ENCODE results near the gene EFNB1. TPM values are rescaled to one million over a fixed set of nuclear protein-coding genes. Genes with fewer than 3 reads are reported as not detected.
"Not testable (repeated sequence)": the region's sequence is repeated elsewhere in the genome, so short reads cannot be mapped to it uniquely, and the experiment has no call there.

Gene EFNB1
- 10 to 100 TPM; 11.0 to 47.5 (median 26.2) TPM for total RNA-seq
- polyA plus RNA-seq, result 10 to 100 TPM in 1 of 2 donors, 1 to 10 TPM in 1; 9.3 to 19.7 TPM
- long read RNA-seq, donor 1, transcript EFNB1-201 (5 exons, 3,314 nt), result major isoform, 15 of 48 reads
- long read RNA-seq, donor 1, partial matches to known transcripts, result 31 of 48 reads
- long read RNA-seq, donor 1, other reads (novel, unspliced or antisense), result 2 of 48 reads
- long read RNA-seq, donor 2, transcript EFNB1-201 (5 exons, 3,314 nt), result major isoform, 12 of 12 reads
- long read RNA-seq, donor 2, partial matches to known transcripts, result 0 of 12 reads
- long read RNA-seq, donor 2, other reads (novel, unspliced or antisense), result 0 of 12 reads
- long read RNA-seq, donor 3, transcript EFNB1-201 (5 exons, 3,314 nt), result major isoform, 58 of 79 reads
- long read RNA-seq, donor 3, partial matches to known transcripts, result 4 of 79 reads
- long read RNA-seq, donor 3, other reads (novel, unspliced or antisense), result 17 of 79 reads

DNA sequence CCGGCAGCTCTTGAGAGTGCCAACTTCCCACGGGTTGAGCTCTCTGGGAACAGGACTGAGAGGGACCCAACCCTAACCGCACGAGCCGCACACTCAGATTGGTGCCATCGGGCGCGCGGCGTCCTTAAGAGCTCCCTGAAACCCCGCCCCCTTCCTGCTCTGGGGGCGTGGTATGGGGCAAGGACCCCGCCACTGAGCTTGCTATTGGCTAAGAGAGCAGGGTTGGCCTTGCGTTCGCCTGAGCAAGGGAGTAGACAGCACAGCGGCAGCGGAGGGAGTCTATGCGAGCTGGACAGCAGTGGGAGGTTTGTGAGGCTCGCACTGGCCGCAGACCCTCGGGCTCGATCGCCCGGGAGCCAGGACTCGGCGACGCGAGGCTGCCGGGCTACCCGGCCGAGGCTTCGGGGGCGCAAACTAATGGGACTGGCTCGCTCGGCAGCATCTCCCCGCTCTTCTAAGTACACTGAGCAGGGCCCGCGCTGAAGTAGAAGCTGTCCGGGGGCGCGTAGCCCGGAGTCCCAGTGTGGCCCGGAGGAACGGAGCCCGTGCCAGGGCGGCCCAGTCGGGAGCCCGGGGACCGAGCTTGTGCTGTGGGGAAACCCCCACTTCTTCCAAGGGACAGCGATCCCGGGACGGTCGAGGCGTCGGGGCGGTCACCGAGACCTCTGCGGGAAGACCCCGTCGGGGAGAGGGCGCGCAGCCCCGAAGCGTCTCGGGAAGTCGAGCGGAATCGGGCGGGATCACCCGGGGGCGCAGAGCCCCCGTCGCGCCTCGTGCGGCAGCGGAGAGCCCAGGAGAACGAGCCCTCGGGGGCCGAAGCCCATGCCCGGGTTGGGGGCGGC lies at the start of gene EFNB1:
Gene EFNB1 (plus strand): TSS at position 282 of the 842 bp plus-strand sequence. CDS start 756 bp downstream, outside the sequence.
- WGBS, 3 donors, result 37 to 53% (median 47%) methylated on average over 80 to 82 of the region's 82 CpGs
- peak; percentile 90 to 93 (median 92) for DNase-seq
- H3K4me1 ChIP-seq (ENCODE audit: insufficient read depth), result no peaks in the 10 kb centered on the region
- intact Hi-C loops (cut with DNase I), result loop anchor here (5.0 to 10.0 kb wide), 3 partner anchors 393 to 458 kb away; no protein-coding TSS in a partner anchor
- H3K27me3 ChIP-seq, result no peaks in the 10 kb centered on the region
- H3K27ac ChIP-seq, result peak within 1 kb of the TSS in 1 of 2 donors; percentile 55
- TF ChIP-seq, protein P1, sequence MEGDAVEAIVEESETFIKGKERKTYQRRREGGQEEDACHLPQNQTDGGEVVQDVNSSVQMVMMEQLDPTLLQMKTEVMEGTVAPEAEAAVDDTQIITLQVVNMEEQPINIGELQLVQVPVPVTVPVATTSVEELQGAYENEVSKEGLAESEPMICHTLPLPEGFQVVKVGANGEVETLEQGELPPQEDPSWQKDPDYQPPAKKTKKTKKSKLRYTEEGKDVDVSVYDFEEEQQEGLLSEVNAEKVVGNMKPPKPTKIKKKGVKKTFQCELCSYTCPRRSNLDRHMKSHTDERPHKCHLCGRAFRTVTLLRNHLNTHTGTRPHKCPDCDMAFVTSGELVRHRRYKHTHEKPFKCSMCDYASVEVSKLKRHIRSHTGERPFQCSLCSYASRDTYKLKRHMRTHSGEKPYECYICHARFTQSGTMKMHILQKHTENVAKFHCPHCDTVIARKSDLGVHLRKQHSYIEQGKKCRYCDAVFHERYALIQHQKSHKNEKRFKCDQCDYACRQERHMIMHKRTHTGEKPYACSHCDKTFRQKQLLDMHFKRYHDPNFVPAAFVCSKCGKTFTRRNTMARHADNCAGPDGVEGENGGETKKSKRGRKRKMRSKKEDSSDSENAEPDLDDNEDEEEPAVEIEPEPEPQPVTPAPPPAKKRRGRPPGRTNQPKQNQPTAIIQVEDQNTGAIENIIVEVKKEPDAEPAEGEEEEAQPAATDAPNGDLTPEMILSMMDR (IDR thresholded peaks at IDR 0.05), result no peak
- peak; percentile 89 for TF ChIP-seq POLR2A (IDR thresholded peaks at IDR 0.05)
- TF ChIP-seq EP300 (IDR thresholded peaks at IDR 0.05), result no peak
- no peaks in the 10 kb centered on the region for H3K36me3 ChIP-seq
- H3K4me3 ChIP-seq, result peak within 1 kb of the TSS; percentile 54
- H3K9me3 ChIP-seq, result no peaks in the 10 kb centered on the region

GRCh38 chrX:68781295-68781694 lies 47.5 kb upstream of the EFNB1 start:
- 81 to 92% (median 86%) methylated on average over 4 of the region's 4 CpGs for WGBS, 3 donors
- H3K4me1 ChIP-seq (ENCODE audit: insufficient read depth); H3K9me3 ChIP-seq; H3K4me3 ChIP-seq; DNase-seq; H3K27me3 ChIP-seq; H3K36me3 ChIP-seq; H3K27ac ChIP-seq; intact Hi-C loops (cut with DNase I): not testable (repeated sequence)

GRCh38 chrX:68784816-68785215 lies 44.0 kb upstream of the EFNB1 start:
- H3K36me3 ChIP-seq, result no peaks in the 10 kb centered on the region
- DNase-seq, result no peak
- intact Hi-C loops (cut with DNase I), result no loop called here
- H3K4me3 ChIP-seq, result no peak overlapping the region
- WGBS, 3 donors, result 68 to 73% (median 68%) methylated on average over 10 of the region's 10 CpGs
- H3K27ac ChIP-seq, result no peak overlapping the region
- H3K27me3 ChIP-seq, result no peaks in the 10 kb centered on the region
- H3K4me1 ChIP-seq (ENCODE audit: insufficient read depth), result no peaks in the 10 kb centered on the region
- H3K9me3 ChIP-seq, result no peaks in the 10 kb centered on the region
- TF ChIP-seq POLR2A (IDR thresholded peaks at IDR 0.05) (no peak), EP300 (IDR thresholded peaks at IDR 0.05) (no peak)
- TF ChIP-seq, protein P1 (IDR thresholded peaks at IDR 0.05), result no peak

- intact Hi-C loops (cut with DNase I); H3K27ac ChIP-seq; H3K36me3 ChIP-seq; H3K9me3 ChIP-seq; H3K4me3 ChIP-seq; H3K27me3 ChIP-seq; H3K4me1 ChIP-seq (ENCODE audit: insufficient read depth); DNase-seq: not testable (repeated sequence)
- WGBS, 3 donors, result 80 to 85% (median 83%) methylated on average over 4 of the region's 4 CpGs
Measured at GRCh38 chrX:68786581-68786980, 42.2 kb upstream of the EFNB1 start.

DNA sequence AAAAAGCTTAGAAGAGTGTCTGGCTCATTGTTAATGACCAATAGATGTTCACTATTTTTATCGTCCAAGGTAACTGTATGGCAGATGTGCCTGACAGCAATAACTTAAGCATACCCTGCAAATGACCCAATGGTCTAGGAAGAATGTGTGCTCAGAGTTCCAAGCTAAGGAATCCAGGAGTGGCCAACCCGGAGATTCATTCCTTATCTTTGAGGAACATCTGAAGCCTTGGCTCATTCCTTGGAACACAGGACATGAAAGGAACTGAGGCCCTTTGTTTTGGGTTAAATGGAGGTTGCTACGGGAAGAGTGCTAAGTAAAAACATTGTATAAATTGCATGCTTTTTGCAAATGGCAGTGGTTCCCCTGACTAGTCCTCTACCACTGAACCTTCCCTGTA lies 38.9 kb upstream of the EFNB1 start:
- 48 to 54% (median 53%) methylated on average over 3 of the region's 3 CpGs for WGBS, 3 donors
- H3K27me3 ChIP-seq, result no peaks in the 10 kb centered on the region
- TF ChIP-seq, protein P1 (IDR thresholded peaks at IDR 0.05), result no peak
- TF ChIP-seq EP300 (IDR thresholded peaks at IDR 0.05) (no peak), POLR2A (IDR thresholded peaks at IDR 0.05) (no peak)
- intact Hi-C loops (cut with DNase I), result no loop called here
- H3K36me3 ChIP-seq, result no peaks in the 10 kb centered on the region
- no peaks in the 10 kb centered on the region for H3K4me1 ChIP-seq (ENCODE audit: insufficient read depth)
- H3K4me3 ChIP-seq, result no peak overlapping the region
- H3K27ac ChIP-seq, result no peak overlapping the region
- no peak for DNase-seq
- H3K9me3 ChIP-seq, result no peaks in the 10 kb centered on the region

Data from ovary (tissue), 10 donors.